HS-27A (cell line): ENCODE data around the gene MYOCD.

ENCODE experiments used
- DNase-seq: peaks from one replicate; pipeline ENCODE4 v3.0.0-alpha.2; 2012; ENCODE audit warnings: low read depth, missing footprints

The MYOCD gene

DNA sequence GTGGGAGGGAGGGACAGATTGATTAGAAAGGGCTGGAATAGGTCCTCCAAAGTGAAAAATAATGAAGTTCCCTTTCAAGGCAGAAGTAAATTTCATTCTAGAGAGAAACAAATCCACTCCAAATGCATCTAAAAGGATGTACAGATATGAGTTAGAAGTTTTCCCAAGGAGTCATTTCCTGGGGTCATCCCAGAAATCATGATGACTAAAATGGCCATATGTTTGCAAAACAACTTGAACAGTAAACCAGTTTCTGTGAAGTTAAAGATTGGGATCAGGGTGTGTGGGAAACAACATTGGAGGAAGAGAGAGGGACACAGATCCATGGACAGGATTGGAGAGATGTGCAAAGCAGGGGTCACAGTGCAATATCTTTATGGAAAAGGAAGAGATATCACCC lies 91.1 kb downstream of the MYOCD start:
- DNase-seq: no peak

DNA sequence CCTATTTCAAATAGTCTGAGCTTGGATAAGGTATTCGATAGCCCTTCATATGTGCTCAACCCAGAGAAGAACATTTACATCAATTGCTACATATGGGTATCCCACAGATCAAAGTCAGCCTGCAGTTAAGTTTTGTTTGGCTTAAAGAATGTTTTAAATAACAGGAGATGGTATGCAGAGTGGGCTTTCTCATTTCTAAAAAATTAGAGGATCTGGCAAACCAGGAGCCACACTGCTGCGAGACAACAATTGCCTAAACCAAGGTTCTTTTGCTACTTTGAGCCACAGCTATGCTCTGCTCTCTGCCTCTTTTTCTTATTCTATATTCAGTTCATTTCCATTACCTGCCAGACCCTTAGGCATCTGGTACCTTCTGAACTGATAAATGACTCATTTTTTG lies 93.4 kb downstream of the MYOCD start:
- no peak for DNase-seq

DNA sequence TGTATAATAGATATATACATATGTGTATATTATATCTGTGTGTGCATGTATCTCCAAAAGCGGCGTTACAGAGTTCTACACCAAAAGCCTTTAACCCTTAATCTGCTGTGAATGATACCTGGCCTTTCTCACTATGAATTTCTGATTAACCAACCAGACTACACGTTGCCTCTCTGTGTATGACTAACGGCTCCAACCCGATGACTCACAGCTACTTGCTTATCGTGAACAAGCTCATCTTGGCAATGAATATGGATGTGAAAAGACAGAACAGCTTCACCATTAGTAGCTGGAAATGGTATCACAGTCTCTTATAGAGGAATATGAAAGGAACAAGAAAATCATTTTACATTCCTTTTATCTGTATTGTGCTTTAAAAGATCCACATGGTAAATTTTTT lies 99.9 kb downstream of the MYOCD start:
- DNase-seq: no peak

DNA sequence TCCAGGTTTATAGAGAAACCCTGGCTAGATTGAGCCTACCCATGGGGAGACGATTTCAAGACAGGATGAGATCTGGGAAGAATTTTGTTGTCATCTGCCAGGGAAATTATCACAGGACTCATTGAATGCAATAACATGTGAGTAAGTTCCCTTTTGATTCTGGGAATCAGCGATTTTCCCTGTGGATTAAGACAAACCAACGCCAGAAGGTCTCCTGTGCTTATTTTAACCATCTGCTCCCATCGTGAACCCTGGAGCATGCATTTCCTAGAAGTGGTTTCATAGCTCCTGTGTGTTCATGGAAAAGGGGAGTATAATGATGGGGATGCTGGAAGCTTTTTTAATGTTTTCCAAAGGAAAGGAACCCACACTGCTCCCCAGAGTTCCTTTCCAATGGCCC lies 102.6 kb downstream of the MYOCD start:
- no peak for DNase-seq

DNA sequence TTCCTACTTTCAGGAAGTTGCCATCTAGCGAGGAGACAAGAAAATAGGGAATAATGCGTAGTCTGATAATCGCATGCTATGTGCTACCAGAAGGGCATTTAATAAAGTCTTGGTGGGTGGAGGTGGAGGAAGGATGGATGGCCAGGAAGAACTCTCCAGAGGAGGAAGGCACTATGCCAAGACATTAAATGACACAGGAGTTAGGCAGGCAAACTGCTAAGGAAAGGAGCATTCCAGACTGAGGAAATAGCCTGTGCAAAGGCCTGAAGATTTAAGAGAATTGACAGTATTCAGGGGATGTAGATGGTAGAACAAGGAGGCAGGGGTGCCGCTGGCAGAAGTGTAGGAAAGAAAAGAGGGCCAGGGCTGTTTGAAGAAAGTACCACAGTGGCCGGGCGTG lies 104.3 kb downstream of the MYOCD start:
- no peak for DNase-seq

DNA sequence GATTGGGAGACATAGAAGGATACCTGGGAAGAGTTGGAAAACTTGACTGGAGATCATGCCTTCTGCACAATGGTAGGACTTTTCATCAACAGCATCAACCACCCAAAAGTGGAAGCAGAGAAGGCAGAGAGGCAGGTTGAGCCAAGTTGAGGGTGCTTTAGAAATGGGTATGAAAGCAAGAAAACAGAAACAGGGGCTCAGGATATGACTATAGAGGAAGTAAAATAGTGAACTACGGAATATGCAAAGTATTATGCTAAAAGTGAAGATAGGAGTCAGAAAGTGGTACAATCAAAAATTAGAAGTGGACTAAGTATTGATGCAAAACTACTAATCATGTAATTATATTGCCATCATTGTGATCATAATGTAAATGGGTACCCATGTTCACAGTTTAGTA lies 107.5 kb downstream of the MYOCD start:
- no peak for DNase-seq

DNA sequence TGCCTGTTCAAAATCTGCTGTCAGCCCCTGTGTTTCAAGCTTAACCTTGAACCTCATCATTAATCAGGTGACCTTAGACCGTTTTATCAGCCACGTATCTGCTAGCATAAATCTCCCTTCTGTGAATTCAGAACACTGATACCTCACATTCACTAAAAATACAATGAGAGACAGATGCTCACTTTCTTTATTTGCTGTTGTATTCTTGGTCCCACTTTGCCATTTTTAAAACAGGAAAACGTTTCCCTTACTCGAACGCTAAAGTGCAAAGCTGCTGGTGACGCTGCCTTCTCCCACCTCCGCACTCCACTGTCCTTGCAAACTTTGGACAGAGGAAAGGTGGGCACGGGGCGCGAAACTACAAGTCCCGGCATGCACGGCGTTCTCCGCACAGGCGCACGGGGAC lies 123.4 kb downstream of the MYOCD start:
- no peak for DNase-seq

DNA sequence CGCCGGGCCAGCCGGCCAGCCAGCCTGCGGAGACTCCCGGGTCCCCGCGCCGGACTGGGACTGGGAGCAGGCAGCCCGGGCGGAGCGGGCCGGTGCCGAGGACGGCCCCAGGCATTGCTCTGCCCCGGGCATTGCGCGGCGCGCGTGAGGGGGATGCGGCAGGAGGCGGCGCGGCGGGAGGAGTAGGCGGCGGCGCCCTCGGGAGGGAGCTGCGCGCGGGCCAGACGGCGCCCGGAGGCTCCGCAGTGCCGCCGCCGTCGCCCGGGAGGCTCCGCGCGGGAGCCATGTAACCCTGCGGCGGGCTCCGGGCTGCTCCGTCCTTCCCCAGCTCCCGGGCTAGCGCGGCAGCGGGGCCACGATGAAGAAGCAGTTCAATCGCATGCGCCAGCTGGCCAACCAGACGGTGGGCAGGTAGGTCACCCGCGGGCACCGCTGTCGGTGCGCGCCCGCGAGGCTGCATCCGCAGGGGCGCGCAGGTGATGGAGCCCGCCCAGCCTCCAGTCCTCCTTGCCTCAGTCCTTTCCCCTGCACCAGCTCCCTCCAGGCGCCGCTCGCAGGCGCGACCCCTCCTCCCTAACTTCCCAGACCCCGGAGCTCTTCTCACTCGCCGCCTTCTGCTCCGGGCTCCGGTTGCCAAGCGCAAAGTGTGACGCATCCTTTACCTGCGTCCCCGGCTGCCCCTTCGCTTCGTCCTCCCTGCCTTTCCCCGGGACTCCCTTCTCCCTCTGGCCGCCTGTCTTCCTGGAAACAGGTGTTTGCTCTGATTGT lies 124.0 kb downstream of the MYOCD start, which contains the start of gene ARHGAP44:
Gene ARHGAP44 (plus strand): TSS at position 18 of the 768 bp plus-strand sequence. CDS start 341 bp downstream, at position 359.
- no peak for DNase-seq

- no peak for DNase-seq
These were observed 124.8 kb downstream of the MYOCD start for GRCh38 chr17:12790249-12791106.

DNA sequence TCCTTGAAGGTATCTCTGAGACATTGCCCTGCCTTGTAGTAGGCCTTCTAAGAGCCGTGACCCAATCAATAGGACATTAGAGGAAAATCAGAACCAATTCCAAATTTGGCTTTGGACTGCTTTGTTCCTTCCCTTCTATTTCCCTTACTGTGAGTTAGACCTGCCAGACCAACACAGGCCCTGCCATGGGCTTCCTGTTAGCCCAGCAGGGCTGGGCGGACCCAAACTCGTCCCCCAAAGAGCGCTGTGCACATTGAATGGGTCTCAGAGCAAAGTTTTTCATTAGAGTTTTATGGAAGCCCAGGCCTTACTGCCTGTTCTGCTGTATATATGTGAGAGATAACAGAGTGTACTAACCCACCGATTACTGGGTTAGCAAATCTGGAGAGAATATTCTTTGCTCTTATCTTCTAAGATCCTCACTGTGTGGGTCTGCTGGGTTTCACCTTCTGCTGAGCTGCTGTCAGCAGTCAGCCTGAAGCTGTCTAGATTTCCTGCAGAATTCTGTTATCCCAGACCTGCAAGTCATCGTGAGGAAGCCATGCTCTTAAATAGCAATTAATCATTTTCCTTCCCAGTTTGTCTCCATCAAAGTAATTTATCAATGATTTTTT lies 129.3 kb downstream of the MYOCD start:
- DNase-seq: no peak

DNA sequence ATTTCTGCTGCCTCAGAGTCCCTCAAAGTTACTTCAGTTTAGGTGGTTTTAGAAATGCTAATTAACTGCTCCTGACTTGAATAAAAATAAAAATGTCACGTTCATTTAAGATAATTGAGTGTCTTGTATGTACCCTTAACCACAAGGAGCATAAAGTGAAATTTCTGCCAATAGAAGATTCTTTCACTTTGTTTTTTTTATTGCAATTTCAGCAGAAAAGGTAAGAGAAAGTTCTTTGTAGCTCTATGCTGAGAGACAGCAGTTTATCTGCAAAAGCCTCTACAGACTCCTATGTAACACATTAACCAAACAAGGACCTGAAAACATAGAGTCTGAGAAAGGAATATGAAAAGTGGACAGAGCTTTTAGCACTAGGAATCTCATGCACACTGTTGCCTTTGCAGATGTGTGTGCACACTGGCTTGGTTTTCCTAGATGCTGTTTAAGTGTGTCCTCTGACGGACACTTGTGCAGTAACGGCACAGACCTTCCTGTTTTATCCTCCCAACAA lies 135.2 kb downstream of the MYOCD start:
- DNase-seq: no peak

DNA sequence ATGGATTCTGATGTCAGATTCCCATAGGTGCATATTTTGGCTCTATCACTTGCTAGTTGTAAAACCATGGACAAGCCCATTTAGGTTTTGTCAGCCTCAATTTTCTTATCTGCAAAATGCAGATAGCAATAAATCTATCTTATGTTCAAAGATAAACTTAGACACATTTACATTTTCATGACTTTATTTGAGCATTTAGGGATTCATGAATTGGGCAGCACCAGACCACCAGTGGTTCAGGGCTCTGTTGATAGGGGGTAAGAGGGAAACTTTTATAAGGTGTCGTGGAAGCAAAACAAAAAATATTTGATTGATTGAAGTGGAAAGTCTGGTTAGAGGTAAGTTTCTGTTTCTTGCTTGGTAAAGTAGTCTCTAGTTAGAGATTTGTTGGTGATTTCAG lies 140.9 kb downstream of the MYOCD start:
- no peak for DNase-seq

DNA sequence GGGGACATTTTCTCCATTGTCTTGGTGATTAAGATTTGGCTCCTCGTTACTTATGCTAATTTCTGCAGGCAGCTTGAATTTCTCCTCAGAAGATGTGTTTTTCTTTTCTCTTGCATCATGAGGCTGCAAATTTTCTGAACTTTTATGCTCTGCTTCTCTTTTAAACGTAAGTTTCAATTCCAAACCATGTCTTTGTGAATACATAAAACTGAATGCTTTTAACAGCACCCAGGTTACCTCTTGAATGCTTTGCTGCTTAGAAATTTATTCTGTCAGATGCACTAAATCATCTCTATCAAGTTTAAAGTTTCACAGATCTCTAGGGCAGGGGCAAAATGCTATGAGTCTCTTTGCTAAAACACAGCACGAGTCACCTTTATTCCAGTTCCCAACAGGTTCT lies 143.0 kb downstream of the MYOCD start:
- no peak for DNase-seq

- DNase-seq: no peak
These were observed 147.2 kb downstream of the MYOCD start for GRCh38 chr17:12812877-12813276.

- DNase-seq: no peak
These were observed 148.0 kb downstream of the MYOCD start for GRCh38 chr17:12813664-12814063.

DNA sequence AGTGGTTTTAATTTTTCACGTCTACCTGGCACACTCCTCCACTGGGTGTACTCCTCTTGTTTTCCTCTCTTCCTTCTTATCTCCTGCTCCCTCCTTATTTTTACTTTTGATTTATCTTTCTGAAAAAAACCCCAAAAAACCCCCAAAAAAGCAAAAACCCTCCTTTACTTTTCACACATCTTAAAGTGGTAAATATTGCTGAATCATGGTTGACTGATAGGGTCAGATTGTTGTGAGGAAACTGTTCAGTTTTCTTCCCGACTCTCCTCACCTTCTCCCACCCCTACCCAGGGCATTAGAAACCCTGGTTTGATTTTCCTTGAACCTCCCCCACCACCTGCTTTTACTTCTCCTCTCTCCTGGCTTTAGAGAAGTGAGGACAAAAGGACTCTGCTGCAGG lies 149.0 kb downstream of the MYOCD start:
- no peak for DNase-seq

DNA sequence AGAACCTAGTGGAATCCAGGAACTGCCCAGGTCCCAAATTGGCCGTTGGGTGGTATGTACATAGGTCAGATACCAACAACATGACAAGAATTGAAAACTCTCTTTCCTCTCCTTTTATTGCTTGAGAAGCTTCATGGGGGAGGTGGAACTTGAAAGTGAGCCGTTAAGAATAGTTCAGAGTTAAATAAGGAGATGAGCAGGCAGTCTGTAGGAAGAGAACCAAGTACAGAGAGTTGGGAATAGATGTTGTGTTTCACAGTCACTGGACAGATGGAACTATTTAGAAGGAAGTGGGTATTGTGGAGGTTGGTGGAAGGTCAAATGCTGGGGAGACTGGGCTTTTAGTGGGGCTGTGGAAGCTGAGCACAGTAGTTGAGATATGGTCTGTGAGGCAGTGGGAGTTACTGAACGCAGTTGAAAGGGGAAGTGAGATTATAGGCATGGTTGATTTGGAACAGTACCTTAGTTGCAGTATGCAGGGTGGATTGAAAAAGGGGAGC lies 150.0 kb downstream of the MYOCD start:
- no peak for DNase-seq
